Fibroblast of villous mesenchyme (primary cell): Measurements from ENCODE around the gene TAX1BP3. TPM values are rescaled to one million over a fixed set of nuclear protein-coding genes. Genes with fewer than 3 reads are reported as not detected.

Experiments used
- DNase-seq: peaks from one replicate; pipeline ENCODE4 v3.0.0-alpha.2; 2010; ENCODE audit warnings: low read depth
- H3K4me3 ChIP-seq: 2 replicates; pipeline ENCODE4 v1.5.1; 2011; ENCODE audit warnings: low read depth, mild to moderate bottlenecking, low read length
- CTCF ChIP-seq: IDR thresholded peaks from 2 replicates; pipeline ENCODE4 v1.5.1; 2012; ENCODE audit warnings: low read depth, mild to moderate bottlenecking, low read length; ENCODE audit not compliant: insufficient read depth
- total RNA-seq: library from RNA; depleted of rRNA; stranded (reverse); fragments of >200 nt; gene quantifications from 2 replicates; pipeline ENCODE4 v1.2.3, GENCODE V29; 2012

Gene TAX1BP3
- total RNA-seq, 1 donor: 228 TPM

- no peak overlapping the region for H3K4me3 ChIP-seq
- peak; percentile 60 for DNase-seq
- peak; percentile 54 for TF ChIP-seq CTCF
Measured at GRCh38 chr17:3647769-3648555, 20.4 kb downstream of the TAX1BP3 start.

DNA sequence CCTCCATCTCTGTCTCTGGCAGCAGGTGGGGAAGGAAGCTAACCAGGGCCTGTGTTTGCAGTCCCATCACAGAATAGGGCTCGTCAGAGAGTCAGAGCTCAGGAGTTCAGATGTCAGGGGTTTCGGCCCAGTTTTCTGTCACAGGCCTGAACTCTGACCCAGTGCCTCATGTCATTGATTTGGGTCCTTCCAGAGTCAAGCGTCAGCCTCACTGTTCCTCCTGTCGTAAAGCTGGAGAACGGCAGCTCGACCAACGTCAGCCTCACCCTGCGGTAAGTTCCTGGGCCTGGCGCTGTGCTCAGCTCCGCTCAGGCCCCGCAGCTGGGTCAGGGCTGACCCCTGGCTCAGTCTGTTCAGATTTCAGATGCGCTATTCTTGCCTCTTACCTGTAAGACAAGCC is 21.1 kb downstream of the TAX1BP3 start:
- TF ChIP-seq CTCF: no peak
- no peak overlapping the region for H3K4me3 ChIP-seq
- no peak for DNase-seq

DNA sequence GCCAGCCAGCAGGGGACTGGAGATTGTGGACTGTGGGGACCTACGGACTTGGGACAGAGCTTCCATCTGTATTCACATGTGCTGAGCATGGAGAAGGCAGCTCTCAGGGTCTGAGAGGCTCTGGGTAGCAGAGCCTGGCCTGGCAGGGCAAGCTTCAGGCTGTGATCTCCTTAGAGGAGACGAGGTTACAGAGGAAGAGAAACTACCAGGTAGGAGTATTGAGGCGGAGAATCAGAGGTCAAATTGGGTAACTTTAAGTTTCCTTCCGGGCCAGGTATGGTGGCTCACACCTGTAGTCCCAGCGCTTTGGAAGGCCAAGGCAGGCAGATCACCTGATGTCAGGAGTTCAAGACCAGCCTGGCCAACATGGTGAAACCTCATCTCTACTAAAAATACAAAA is 23.1 kb downstream of the TAX1BP3 start:
- no peak overlapping the region for H3K4me3 ChIP-seq

DNA sequence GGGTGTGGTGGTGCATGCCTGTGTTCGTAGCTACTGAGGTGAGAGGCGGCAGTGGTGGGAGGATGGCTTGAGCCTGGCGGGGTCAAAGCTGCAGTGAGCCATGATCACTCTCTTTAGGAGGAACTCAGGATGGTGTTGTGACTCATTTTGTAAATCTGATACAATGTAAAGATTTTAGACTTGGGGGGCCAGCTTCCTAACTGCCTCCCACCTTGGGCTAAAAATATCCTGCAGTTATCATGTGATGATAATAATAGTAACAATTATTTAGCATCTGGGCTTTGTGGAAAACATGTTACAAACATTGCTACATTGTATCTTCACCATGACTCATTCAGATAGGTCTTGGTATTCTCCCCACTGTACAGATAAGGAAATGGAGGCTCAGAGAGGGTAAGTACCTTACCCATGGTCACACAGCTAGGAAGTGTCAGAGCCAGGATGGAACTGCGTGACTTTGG is 24.5 kb downstream of the TAX1BP3 start:
- TF ChIP-seq CTCF: no peak
- DNase-seq: no peak
- no peak overlapping the region for H3K4me3 ChIP-seq

More for the DNA sequence above, 23.1 kb downstream of the TAX1BP3 start:
- no peak for TF ChIP-seq CTCF
- DNase-seq: no peak

DNA sequence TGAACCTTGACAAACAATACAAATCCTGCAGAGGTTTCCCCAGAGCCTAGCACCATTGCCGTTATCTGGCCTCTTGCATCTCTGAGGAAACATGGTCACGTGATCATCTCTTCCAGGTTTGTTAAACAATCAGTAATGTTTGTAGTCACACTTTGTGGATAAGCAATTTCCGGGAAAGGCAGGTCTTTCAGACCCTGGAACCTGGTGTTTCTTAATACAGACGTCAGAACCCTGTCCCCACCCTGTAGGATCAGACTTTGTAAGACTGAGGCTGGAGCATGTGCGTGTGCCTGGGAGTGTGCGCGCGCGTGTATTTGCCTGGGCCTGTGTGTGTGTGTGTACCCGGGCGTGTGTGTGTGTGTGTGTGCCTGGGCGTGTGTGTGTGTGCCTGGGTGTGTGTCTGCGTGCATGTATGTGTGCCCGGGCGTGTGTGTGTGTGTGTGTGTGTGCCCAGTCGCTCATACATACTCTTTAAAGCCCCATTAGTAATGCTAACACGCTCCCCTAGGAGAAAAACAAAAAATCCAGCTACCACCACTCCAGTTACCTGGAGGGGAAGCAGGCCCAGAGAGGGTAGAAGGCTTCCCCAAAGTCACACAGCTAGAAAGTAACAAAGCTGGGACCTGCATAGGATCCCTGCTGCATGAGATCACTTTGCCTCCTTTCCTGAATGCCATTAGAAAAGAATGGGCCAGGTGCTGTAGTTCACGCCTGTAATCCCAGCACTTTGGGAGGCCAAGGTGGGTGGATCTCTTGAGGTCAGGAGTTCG is 26.5 kb downstream of the TAX1BP3 start:
- no peak for DNase-seq
- TF ChIP-seq CTCF: no peak
- no peak overlapping the region for H3K4me3 ChIP-seq

GRCh38 chr17:3641014-3641413 is 27.4 kb downstream of the TAX1BP3 start:
- TF ChIP-seq CTCF: no peak
- DNase-seq: no peak
- H3K4me3 ChIP-seq: no peak overlapping the region
